Fibroblast of pulmonary artery (primary cell): Measurements from ENCODE around the gene ZNF618.

Experiments used
- DNase-seq: peaks from one replicate; pipeline ENCODE4 v3.0.0-alpha.2; 2010; ENCODE audit warnings: low read depth
- H3K4me3 ChIP-seq: replicated peaks from 2 replicates; pipeline ENCODE4 v1.5.1; 2011; ENCODE audit warnings: low read depth, mild to moderate bottlenecking, control low read depth, low read length, moderate library complexity
- CTCF ChIP-seq: IDR thresholded peaks from 2 replicates; pipeline ENCODE4 v1.5.1; 2011; ENCODE audit warnings: mild to moderate bottlenecking, control low read depth, low read length, inconsistent platforms; ENCODE audit errors: missing control alignments

The ZNF618 gene

GRCh38 chr9:114016101-114016500 lies 140.0 kb downstream of the ZNF618 start:
- no peak overlapping the region for H3K4me3 ChIP-seq
- DNase-seq, result no peak
- TF ChIP-seq CTCF, result no peak

DNA sequence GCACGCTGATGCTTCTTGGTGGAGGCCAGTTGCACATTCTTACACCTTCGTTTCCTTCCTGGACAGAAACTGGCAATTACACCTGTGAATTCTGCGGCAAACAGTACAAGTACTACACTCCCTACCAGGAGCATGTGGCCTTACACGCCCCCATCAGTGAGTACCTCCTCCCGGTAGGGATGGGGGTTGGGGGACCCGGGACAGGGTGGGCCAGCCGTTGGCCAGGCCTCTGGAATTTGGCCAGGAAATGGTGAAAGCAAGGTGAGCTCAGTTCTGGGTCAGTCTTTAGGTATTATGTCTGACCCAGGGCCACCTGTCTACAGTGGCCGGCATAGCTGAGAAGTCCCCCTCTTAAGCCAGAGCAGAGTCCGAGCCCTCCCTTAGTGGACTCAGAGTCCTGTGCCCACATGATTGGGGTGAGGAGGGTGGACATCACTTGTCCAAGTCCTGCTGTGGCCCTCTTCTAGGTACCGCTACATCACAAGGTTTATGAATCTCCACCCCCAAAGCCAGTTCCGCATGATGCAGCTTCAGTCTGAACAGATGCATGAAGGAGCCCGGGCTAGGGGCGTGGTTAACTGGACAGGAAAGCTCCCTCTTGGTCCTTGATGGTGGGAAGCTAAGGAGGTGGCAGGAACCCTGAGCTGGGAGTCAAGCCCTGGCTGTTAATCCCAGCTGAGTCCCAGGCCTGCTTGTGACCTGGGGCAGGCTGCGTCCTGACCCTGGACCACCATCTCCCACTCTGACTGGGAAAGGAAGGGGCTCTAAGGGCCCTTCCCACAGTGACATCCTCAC lies 140.7 kb downstream of the ZNF618 start:
- no peak for TF ChIP-seq CTCF
- no peak overlapping the region for H3K4me3 ChIP-seq
- DNase-seq, result no peak

DNA sequence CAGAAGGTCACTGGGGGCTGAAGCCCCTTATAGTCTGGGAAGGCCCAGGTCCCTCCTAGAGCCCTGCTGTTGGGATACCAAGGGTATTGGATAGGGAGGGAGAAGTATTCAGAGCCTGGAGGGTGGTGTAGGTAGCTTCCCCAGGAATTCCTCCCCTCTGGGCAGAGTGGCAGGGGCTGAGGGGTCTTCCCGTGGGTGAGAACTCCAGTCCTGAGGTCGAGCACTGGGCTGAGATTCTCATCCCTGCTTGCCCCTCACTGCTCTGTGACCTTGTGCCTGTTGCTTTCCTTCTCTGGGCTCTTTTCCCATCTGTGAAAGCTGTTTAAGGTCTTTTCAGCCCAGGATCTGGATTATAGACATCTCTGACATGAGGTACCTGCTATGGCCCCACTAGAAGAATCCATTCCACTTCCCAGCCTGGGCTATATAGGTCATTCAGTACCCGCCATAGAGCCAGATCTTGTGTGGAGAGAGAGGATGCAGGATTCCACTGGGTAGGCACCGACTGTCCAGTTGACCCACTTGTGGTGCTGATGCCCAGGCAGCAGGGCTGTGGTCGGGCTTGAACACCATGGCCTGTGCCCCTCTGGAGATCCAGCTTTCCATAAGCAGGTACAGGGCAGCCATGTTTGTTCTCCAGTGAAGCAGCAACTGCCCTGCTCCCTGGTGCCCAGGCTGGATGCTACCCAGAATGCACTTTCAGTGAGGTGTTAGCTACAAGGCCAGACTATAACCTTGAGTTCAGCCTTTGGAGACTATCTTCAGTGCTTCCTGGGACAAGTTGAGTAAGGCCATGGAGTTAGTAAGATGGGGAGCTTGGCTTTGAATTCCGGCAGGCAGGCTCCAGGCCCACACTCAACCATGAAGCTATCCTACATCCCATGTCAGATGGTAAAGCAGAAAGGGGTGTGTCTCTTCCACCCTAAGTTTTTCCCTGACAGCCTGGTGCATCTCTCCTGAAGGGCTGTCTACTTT lies 141.9 kb downstream of the ZNF618 start:
- TF ChIP-seq CTCF, result no peak
- no peak for DNase-seq
- no peak overlapping the region for H3K4me3 ChIP-seq

DNA sequence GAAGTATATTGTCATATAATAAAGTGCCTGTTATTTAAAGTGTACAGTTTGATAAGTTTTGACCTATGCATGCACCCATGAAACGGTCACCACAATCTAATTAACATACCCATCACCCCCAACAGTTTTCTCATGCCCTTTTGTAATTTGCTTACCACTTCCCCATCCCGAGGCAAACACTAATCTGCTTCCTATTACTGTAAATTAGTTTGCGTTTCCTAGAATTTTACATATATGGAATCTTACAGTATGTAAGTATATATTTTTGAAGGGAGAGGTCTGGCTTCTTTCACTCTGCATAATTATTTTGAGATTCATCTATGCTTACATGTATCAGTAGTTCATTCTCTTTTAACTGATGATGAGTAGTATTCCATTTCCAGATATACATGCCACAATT lies 145.5 kb downstream of the ZNF618 start:
- no peak for TF ChIP-seq CTCF
- no peak overlapping the region for H3K4me3 ChIP-seq
- no peak for DNase-seq

GRCh38 chr9:114023961-114024360 lies 147.9 kb downstream of the ZNF618 start:
- no peak overlapping the region for H3K4me3 ChIP-seq
- TF ChIP-seq CTCF, result no peak
- DNase-seq, result no peak

- TF ChIP-seq CTCF, result no peak
- DNase-seq, result peak; percentile 3
- no peak overlapping the region for H3K4me3 ChIP-seq
Observed at GRCh38 chr9:114025196-114025753, 149.2 kb downstream of the ZNF618 start.
